Measurements from ENCODE around the gene APLF. TPM values are rescaled to one million over a fixed set of nuclear protein-coding genes. Genes with fewer than 3 reads are reported as not detected.

The APLF gene
- total and polyA plus RNA-seq, 4 donors: 0.18 to 3.8 (median 1.0) TPM

DNA sequence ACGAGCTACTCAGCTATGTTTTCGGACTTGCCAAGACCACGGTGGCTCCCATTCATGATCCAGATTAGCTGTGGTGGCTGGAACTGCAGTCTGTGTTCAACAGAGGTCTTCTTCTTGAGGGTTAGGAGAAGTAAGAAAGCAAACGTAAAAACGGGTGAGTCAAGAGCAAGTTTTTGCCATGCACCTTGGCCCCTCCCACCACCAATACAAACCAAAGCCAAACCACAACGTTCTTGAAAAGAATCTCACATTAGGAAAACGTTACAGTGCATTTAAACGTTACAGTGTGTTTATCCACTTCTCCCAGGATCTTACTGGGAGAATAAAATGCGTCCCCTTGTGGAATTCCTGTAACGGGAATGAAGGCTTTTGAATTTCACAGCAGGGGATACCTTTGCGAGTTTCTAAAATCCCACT lies 1.0 kb upstream of the APLF start:
- Histone ChIP-seq H3K27me3 (ENCODE audit: control insufficient read depth in 4 of 4, insufficient read depth in 4 of 4, low read length in 3 of 4) (no peaks in the 10 kb centered on the region), H3K4me3 (ENCODE audit: low read depth in 1 of 3, low read length in 3 of 3) (peak overlapping the region; percentile 84 to 99 (median 87)), H3K36me3 (ENCODE audit: control insufficient read depth in 4 of 4, insufficient read depth in 3 of 4, low read depth in 1 of 4, low read length in 3 of 4) (no peaks in the 10 kb centered on the region), H3K27ac (ENCODE audit: low read depth in 1 of 2, low read length in 2 of 2) (peak overlapping the region; percentile 45 to 81), H3K4me1 (ENCODE audit: control insufficient read depth in 4 of 4, insufficient read depth in 4 of 4, low read length in 3 of 4) (peaks cover 0 to 30% (median 20%) of the 10 kb centered on the region in 4 donors), H3K9me3 (ENCODE audit: control insufficient read depth in 4 of 4, low read length in 3 of 4) (no peaks in the 10 kb centered on the region), H3K9ac (ENCODE audit: low read depth in 1 of 2, low read length in 2 of 2) (peak overlapping the region; percentile 77 to 90)
- no peak for DNase-seq (ENCODE audit: low spot score)
- 6% methylated on average over 11 of the region's 11 CpGs for WGBS
- TF ChIP-seq, protein P1, sequence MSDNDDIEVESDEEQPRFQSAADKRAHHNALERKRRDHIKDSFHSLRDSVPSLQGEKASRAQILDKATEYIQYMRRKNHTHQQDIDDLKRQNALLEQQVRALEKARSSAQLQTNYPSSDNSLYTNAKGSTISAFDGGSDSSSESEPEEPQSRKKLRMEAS (IDR thresholded peaks at IDR 0.05): no peak

GRCh38 chr2:68466778-68467076 lies 658 bp upstream of the APLF start:
- no peak for TF ChIP-seq CTCF (IDR thresholded peaks at IDR 0.05; ENCODE audit: low read depth, low read length, missing input control)
- no peak for TF ChIP-seq TAF1 (conservative IDR thresholded peaks at IDR 0.05)
- no peak for TF ChIP-seq EGR1 (IDR thresholded peaks at IDR 0.05; ENCODE audit: low read depth in 2 of 2)
- TF ChIP-seq, protein P1 (IDR thresholded peaks at IDR 0.05): no peak
- TF ChIP-seq SP1 (IDR thresholded peaks at IDR 0.05): no peak
- no peak for TF ChIP-seq RAD21 (IDR thresholded peaks at IDR 0.05)
- no peak for TF ChIP-seq FOXA2 (IDR thresholded peaks at IDR 0.05)
- TF ChIP-seq ATF3 (IDR thresholded peaks at IDR 0.05): no peak
- TF ChIP-seq HNF4A (conservative IDR thresholded peaks at IDR 0.05): no peak
- no peak for TF ChIP-seq RXRA (IDR thresholded peaks at IDR 0.05)
- no peak for TF ChIP-seq JUND (IDR thresholded peaks at IDR 0.05)
- TF ChIP-seq HNF4G (IDR thresholded peaks at IDR 0.05): no peak
- TF ChIP-seq FOXA1 (IDR thresholded peaks at IDR 0.05): no peak
- TF ChIP-seq NR2F2 (IDR thresholded peaks at IDR 0.05): no peak
- TF ChIP-seq YY1 (IDR thresholded peaks at IDR 0.05): no peak
- TF ChIP-seq GABPA (IDR thresholded peaks at IDR 0.05 in 1 of 2, conservative IDR thresholded peaks at IDR 0.05 in 1 of 2): no peak
- DNase-seq (ENCODE audit: low spot score): no peak
- Histone ChIP-seq H3K9me3 (ENCODE audit: control insufficient read depth in 4 of 4, low read length in 3 of 4) (no peaks in the 10 kb centered on the region), H3K27me3 (ENCODE audit: control insufficient read depth in 4 of 4, insufficient read depth in 4 of 4, low read length in 3 of 4) (no peaks in the 10 kb centered on the region), H3K36me3 (ENCODE audit: control insufficient read depth in 4 of 4, insufficient read depth in 3 of 4, low read depth in 1 of 4, low read length in 3 of 4) (no peaks in the 10 kb centered on the region), H3K4me3 (ENCODE audit: low read depth in 1 of 3, low read length in 3 of 3) (peak overlapping the region; percentile 84 to 99 (median 87)), H3K4me1 (ENCODE audit: control insufficient read depth in 4 of 4, insufficient read depth in 4 of 4, low read length in 3 of 4) (peaks cover 0 to 30% (median 20%) of the 10 kb centered on the region in 4 donors), H3K27ac (ENCODE audit: low read depth in 1 of 2, low read length in 2 of 2) (peak overlapping the region; percentile 45 to 81), H3K9ac (ENCODE audit: low read depth in 1 of 2, low read length in 2 of 2) (peak overlapping the region; percentile 77 to 90)
- under 1% methylated on average over 18 of the region's 18 CpGs for whole genome bisulfite sequencing

DNA sequence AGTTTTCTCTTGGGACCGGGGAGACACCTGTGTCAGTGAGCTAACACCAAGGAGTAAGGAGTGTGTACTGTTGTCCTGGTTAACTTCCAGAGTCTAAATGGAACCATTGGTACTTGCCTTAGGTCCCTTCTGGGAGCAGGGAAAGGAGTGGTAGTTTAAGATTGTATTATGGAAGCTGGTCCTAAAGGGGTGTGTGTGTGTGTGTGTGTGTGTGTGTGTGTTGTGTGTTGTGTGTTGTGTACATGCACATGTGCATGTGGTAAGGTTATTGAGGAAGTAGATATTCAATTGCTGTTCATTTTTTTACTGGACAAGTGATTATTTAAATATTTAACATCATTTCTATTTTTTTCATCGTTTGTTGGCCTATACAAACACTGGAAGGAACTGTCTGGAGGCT lies 1.4 kb downstream of the APLF start:
- H3K27me3 ChIP-seq (ENCODE audit: control insufficient read depth in 4 of 4, insufficient read depth in 4 of 4, low read length in 3 of 4): no peaks in the 10 kb centered on the region
- no peak overlapping the region for H3K4me3 ChIP-seq (ENCODE audit: low read depth in 1 of 3, low read length in 3 of 3)
- H3K27ac ChIP-seq (ENCODE audit: low read depth in 1 of 2, low read length in 2 of 2): no peak overlapping the region
- 88% methylated on average over 2 of the region's 2 CpGs for WGBS
- H3K4me1 ChIP-seq (ENCODE audit: control insufficient read depth in 4 of 4, insufficient read depth in 4 of 4, low read length in 3 of 4): peaks cover 0 to 28% (median 20%) of the 10 kb centered on the region in 4 donors
- no peak overlapping the region for H3K9ac ChIP-seq (ENCODE audit: low read depth in 1 of 2, low read length in 2 of 2)
- H3K9me3 ChIP-seq (ENCODE audit: control insufficient read depth in 4 of 4, low read length in 3 of 4): no peaks in the 10 kb centered on the region
- no peaks in the 10 kb centered on the region for H3K36me3 ChIP-seq (ENCODE audit: control insufficient read depth in 4 of 4, insufficient read depth in 3 of 4, low read depth in 1 of 4, low read length in 3 of 4)
- TF ChIP-seq NR2F2 (IDR thresholded peaks at IDR 0.05): no peak
- TF ChIP-seq FOXA2 (IDR thresholded peaks at IDR 0.05): no peak
- no peak for TF ChIP-seq JUND (IDR thresholded peaks at IDR 0.05)
- TF ChIP-seq RAD21 (IDR thresholded peaks at IDR 0.05): no peak
- no peak for TF ChIP-seq RXRA (IDR thresholded peaks at IDR 0.05)
- TF ChIP-seq HNF4G (IDR thresholded peaks at IDR 0.05): no peak
- TF ChIP-seq GABPA (IDR thresholded peaks at IDR 0.05 in 1 of 2, conservative IDR thresholded peaks at IDR 0.05 in 1 of 2): no peak
- TF ChIP-seq, protein P2, sequence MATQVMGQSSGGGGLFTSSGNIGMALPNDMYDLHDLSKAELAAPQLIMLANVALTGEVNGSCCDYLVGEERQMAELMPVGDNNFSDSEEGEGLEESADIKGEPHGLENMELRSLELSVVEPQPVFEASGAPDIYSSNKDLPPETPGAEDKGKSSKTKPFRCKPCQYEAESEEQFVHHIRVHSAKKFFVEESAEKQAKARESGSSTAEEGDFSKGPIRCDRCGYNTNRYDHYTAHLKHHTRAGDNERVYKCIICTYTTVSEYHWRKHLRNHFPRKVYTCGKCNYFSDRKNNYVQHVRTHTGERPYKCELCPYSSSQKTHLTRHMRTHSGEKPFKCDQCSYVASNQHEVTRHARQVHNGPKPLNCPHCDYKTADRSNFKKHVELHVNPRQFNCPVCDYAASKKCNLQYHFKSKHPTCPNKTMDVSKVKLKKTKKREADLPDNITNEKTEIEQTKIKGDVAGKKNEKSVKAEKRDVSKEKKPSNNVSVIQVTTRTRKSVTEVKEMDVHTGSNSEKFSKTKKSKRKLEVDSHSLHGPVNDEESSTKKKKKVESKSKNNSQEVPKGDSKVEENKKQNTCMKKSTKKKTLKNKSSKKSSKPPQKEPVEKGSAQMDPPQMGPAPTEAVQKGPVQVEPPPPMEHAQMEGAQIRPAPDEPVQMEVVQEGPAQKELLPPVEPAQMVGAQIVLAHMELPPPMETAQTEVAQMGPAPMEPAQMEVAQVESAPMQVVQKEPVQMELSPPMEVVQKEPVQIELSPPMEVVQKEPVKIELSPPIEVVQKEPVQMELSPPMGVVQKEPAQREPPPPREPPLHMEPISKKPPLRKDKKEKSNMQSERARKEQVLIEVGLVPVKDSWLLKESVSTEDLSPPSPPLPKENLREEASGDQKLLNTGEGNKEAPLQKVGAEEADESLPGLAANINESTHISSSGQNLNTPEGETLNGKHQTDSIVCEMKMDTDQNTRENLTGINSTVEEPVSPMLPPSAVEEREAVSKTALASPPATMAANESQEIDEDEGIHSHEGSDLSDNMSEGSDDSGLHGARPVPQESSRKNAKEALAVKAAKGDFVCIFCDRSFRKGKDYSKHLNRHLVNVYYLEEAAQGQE (IDR thresholded peaks at IDR 0.05): no peak
- TF ChIP-seq, protein P1 (IDR thresholded peaks at IDR 0.05): no peak
- TF ChIP-seq HNF4A (conservative IDR thresholded peaks at IDR 0.05): no peak
- TF ChIP-seq EGR1 (IDR thresholded peaks at IDR 0.05; ENCODE audit: low read depth in 2 of 2): no peak
- no peak for TF ChIP-seq CTCF (IDR thresholded peaks at IDR 0.05; ENCODE audit: low read depth, low read length, missing input control)
- no peak for TF ChIP-seq ATF3 (IDR thresholded peaks at IDR 0.05)
- no peak for TF ChIP-seq FOXA1 (IDR thresholded peaks at IDR 0.05)
- no peak for TF ChIP-seq SP1 (IDR thresholded peaks at IDR 0.05)
- TF ChIP-seq YY1 (IDR thresholded peaks at IDR 0.05): no peak
- TF ChIP-seq TAF1 (conservative IDR thresholded peaks at IDR 0.05): no peak
- no peak for DNase-seq (ENCODE audit: low spot score)

All from liver (tissue), 9 donors.